HG03135 (cell line): ENCODE data around the gene JDP2.

ENCODE experiments used
- ATAC-seq: cut with Tn5 transposase; IDR thresholded peaks from one replicate; pipeline ENCODE4 v1.9.1; 2021; ENCODE audit warnings: mild to moderate bottlenecking, moderate library complexity; ENCODE audit not compliant: unreplicated experiment

Gene JDP2

DNA sequence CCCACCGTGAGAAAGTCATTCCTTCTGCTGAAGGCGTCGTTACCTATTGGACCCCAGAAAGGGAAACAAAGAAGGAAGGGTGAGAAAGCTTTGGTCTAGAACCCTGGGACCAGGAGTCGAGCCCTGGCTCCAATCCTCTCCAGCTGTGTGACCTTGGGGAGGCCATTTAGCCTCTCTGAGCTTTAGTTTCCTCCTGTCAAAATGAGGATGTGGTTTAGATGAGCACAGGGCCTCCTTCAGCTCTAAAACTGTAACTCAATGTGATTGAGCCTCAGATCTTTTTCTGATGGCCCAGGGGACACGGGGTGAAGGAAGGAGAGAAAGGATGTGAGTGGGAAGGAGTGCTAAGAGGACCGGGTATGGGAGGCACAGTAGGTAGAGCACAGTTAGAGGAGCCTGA, 7.7 kb downstream of the JDP2 start:
- ATAC-seq, result no peak

DNA sequence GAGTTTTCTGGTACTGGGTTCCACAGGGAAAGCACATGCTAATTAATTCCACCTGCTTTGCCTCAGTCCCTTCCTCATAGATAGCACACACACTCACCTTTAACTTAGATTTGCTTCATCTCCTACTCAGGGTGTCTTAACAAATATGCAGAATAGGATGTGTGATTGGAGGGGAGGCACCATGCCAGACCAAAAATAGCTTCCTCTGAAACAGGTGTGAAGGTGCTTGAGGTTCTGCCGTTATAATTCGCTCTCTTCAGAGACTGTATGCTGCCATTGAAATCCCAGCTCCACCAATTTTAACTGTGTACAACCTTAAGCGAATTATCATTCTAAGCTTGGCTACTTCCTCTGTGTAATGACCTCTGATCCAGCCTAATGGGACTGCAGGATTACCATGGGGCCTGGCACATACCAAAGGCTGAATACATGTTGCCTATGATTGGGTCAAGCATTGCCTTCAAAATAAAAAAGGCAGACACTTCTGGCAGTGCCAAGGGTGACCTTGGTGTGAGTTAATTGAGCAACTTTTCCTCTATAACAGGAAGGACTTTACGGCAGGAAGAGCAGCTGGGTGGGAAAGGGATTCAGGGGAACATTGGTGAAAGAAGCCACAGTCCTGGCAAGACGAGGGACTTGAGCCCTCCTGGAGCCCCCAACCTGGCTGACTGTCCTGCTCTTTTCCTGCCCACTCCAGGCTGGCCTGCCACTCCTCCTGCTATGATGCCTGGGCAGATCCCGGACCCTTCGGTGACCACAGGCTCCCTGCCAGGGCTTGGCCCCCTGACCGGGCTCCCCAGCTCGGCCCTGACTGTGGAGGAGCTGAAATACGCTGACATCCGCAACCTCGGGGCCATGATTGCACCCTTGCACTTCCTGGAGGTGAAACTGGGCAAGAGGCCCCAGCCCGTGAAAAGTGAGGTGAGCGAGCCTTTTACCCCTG, 9.7 kb downstream of the JDP2 start:
- ATAC-seq, result no peak

GRCh38 chr14:75438486-75439080, 10.8 kb downstream of the JDP2 start:
- ATAC-seq, result no peak

DNA sequence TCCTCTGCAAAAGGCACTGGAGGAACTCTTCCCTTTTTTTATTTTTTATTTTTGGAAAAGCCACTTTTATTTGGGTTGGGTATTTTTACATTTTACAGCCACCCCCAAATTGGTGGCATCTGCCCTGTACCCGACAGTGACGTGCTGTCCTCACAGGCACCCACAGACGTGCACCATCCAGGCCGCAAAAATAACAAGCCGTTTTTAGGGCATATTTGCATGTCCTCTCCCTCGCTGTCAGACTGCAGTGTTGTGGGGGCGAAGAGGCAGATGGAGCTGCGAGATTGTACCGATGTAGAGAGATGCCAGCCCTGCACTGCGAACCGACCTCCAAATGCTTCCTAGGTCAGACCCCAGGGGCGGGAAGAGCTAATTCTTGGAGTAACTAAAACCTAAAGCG, 12.2 kb downstream of the JDP2 start:
- ATAC-seq, result no peak

DNA sequence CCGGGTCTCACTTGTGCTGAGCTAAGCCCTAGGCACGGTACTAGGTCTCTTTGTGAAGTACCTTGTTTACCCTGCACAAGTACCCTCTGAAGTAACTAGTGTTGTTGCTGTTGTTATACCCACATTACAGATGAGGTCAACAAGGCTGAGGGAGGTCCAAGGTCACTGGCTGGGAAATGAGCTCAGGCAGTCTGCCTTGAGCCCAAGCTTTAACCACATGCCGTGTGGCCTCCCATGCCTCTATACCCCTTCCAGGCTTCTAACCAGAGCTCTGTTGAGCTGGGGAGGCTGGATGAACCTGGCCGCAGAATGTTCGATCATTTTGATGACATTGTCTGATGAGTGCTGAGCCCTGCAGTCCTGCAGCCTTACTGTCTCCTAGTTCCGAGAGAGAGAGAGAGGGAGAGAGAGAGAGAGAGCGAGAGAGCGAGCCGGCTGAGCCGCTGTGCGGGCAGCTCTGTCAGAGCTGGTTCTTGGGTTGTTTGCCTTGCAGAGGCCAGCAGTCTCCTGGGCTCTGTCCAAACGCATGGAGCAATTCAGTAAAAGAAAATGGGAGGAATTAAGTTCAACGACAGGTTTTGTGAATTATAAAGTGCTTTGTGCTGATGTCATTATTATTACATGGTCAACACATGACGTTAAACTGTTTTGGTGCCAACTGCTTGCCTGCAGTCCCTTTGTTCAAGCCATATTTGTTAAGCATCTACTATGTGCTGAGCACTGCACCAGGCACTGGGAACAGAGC, 13.1 kb downstream of the JDP2 start:
- ATAC-seq, result no peak

GRCh38 chr14:75441728-75442127, 13.9 kb downstream of the JDP2 start:
- no peak for ATAC-seq

DNA sequence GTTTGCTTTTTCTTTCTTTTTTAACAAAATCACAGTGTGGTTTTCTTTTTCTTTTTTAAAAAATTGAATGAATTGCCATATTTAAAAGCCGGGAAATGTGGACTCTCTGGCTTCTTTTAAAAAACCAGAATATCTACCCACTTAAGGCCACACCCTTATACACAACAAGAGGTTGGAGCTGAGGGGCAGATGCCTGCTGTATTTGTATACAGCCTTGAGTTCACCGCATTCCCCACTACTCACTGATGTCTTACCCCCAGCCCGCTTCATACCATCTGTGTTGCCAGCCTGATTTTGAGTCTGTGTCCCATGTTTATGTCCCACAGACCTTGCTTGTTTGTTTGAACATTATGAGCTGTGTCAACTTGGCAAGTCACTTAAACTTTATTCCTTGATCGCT, 14.3 kb downstream of the JDP2 start:
- no peak for ATAC-seq

GRCh38 chr14:75442642-75443041, 14.8 kb downstream of the JDP2 start:
- no peak for ATAC-seq

- ATAC-seq, result no peak
Observed at GRCh38 chr14:75443203-75443969, 15.6 kb downstream of the JDP2 start.

DNA sequence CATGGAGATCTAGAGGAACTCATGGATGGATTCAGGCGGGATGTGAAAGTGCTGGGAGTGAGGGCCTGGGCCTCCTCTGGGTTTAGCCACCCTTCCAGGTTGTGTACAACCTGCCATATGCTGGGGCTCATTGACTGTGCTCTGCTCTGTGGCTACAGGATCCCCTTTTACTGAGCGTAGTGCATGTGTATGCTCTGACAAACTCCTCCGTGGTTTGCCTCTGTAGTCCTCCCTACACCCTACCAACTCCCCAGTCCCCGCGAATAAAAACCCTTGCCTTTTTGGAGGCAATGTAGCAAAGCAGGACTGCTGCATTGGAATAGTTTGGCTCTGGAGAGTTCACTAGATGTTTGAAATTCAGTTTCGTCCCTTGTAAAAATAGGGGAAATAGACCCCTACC, 17.4 kb downstream of the JDP2 start:
- no peak for ATAC-seq

DNA sequence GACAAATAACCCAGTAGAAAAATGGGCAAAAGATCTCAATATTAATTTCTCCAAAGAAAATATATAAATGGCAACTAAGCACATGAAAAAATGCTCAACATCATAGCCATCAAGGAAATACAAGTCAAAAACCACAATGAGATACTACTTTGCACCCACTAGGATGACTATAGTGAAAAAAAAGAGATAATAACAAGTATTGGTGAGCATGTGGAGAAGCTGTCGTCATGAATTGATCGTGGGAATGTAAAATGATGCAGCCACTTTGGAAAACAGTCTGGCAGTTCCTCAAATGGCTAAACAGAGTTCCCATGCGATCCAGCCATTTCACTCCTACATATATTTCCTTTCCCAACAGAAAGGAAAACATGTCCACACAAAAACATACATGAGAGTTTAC, 18.1 kb downstream of the JDP2 start:
- ATAC-seq, result no peak

GRCh38 chr14:75446447-75446846, 18.6 kb downstream of the JDP2 start:
- no peak for ATAC-seq

- ATAC-seq, result no peak
Observed at GRCh38 chr14:75448209-75448608, 20.4 kb downstream of the JDP2 start.

- ATAC-seq, result no peak
Observed at GRCh38 chr14:75449036-75449435, 21.2 kb downstream of the JDP2 start.

- ATAC-seq, result no peak
Observed at GRCh38 chr14:75449696-75450095, 21.9 kb downstream of the JDP2 start.

DNA sequence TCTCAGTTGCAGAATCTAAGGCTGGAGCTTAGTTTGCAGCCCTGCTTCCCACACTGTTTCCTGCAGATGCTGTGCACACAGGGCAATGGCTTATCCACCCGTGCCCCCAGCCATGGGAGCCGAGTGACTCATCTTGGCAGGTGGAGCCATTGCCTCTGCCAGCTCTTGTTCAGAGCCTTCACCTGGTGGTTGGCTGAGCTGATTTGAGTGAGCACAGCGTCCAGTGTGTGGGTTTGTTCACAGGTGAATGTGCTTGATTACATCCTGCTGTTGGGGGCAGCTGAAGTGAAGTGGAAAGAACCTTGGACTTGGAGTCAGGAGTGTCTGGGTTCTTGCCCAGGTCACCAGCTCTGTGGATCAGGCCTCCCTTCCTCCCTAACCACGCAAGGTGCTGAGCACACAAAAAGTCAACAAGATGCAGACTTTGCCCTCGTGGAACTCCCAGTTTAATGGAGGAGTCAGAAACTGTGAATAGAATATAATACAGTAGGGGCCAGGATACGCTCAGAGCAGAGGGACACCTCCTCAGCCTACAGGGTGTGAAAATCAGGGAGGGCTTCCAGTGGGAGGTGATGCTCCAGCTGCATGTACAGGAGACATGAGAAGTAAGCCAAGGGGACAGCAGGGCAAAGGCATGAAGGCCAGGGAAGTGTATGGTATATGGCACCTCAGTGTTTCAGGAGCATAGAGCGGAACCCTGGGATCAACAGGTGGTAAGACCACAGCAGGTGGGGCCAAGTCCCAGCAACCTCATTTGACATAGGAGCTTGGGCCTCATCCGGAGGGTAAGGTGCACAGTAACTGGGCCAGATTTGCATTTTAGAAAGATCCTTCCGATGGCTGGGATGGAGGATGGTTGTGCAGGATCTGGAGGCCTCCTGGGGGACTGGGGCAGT, 22.8 kb downstream of the JDP2 start:
- no peak for ATAC-seq

DNA sequence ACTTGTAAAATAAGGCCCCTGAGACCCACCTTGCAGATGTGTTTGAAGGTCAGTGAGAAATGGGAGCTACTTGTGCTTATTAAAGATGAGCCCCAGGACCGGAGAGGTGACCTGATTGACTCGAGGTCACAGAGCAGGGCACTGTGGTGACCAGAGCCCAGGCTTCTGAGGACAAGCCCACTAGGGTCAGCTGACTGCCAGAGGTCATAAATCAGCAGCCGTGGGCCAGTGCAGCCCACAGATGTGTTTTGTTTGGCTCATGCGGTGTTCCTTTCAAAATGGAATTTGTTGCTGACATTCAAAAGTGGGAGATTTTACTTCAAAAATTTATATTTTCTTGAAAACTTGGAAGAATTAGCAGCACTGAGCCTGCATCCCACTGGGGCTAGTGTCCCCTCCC, 24.5 kb downstream of the JDP2 start:
- ATAC-seq, result no peak

- no peak for ATAC-seq
Observed at GRCh38 chr14:75452900-75453816, 25.3 kb downstream of the JDP2 start.
